Stimulated activated naive CD8-positive, alpha-beta T cell treated with anti-CD3 and anti-CD28 coated beads, Interleukin-15, Interleukin-2, amounts not matched to agents 100 ng/mL and 50 ng/mL, for 24 hours (primary cell): Measurements from ENCODE around the gene MBNL2.
A peak's percentile ranks its signal among the peaks of the same experiment; 100 is the strongest.

Experiments
- H3K27ac Mint-ChIP-seq: one replicate; pipeline ENCODE4 v1.8.0; 2021; ENCODE audit warnings: mild to moderate bottlenecking, mixed read lengths
- H3K27me3 Mint-ChIP-seq: one replicate; pipeline ENCODE4 v1.8.0; 2021; ENCODE audit warnings: mixed read lengths
- H3K36me3 Mint-ChIP-seq: one replicate; pipeline ENCODE4 v1.8.0; 2021; ENCODE audit warnings: low read depth, mixed read lengths
- H3K4me1 Mint-ChIP-seq: one replicate; pipeline ENCODE4 v1.8.0; 2021; ENCODE audit warnings: low read depth, mixed read lengths
- H3K4me3 Mint-ChIP-seq: one replicate; pipeline ENCODE4 v1.8.0; 2021; ENCODE audit warnings: mild to moderate bottlenecking, mixed read lengths
- H3K9me3 Mint-ChIP-seq: one replicate; pipeline ENCODE4 v1.8.0; 2021; ENCODE audit warnings: mixed read lengths

The MBNL2 gene

GRCh38 chr13:97275776-97276501, 53.8 kb downstream of the MBNL2 start:
- Mint-ChIP-seq H3K27me3 (no peaks in the 10 kb centered on the region), H3K36me3 (peaks cover 29% of the 10 kb centered on the region), H3K27ac (no peak overlapping the region), H3K4me3 (no peak overlapping the region), H3K4me1 (peaks cover 64% of the 10 kb centered on the region), H3K9me3 (no peaks in the 10 kb centered on the region)

- Mint-ChIP-seq H3K36me3 (peaks cover 29% of the 10 kb centered on the region), H3K4me1 (peaks cover 61% of the 10 kb centered on the region)
Measured at GRCh38 chr13:97276862-97277269, 54.7 kb downstream of the MBNL2 start.

GRCh38 chr13:97278435-97279411, 56.6 kb downstream of the MBNL2 start:
- Mint-ChIP-seq H3K36me3 (peaks cover 29% of the 10 kb centered on the region), H3K27ac (no peak overlapping the region), H3K9me3 (no peaks in the 10 kb centered on the region), H3K27me3 (no peaks in the 10 kb centered on the region), H3K4me3 (no peak overlapping the region), H3K4me1 (peaks cover 55% of the 10 kb centered on the region)

More at GRCh38 chr13:97276862-97277269, 54.7 kb downstream of the MBNL2 start:
- peak overlapping the region; percentile 15 for H3K27ac Mint-ChIP-seq
- H3K9me3 Mint-ChIP-seq, result no peaks in the 10 kb centered on the region
- H3K27me3 Mint-ChIP-seq, result no peaks in the 10 kb centered on the region
- no peak overlapping the region for H3K4me3 Mint-ChIP-seq

- peaks cover 50% of the 10 kb centered on the region for H3K4me1 Mint-ChIP-seq
Measured at GRCh38 chr13:97279913-97280312, 57.8 kb downstream of the MBNL2 start.

GRCh38 chr13:97280478-97280877, 58.3 kb downstream of the MBNL2 start:
- Mint-ChIP-seq H3K27me3 (no peaks in the 10 kb centered on the region), H3K9me3 (no peaks in the 10 kb centered on the region)

More at GRCh38 chr13:97279913-97280312, 57.8 kb downstream of the MBNL2 start:
- H3K27ac Mint-ChIP-seq, result no peak overlapping the region
- H3K9me3 Mint-ChIP-seq, result no peaks in the 10 kb centered on the region
- H3K27me3 Mint-ChIP-seq, result no peaks in the 10 kb centered on the region
- H3K36me3 Mint-ChIP-seq, result peaks cover 23% of the 10 kb centered on the region
- no peak overlapping the region for H3K4me3 Mint-ChIP-seq

GRCh38 chr13:97281028-97281427, 58.9 kb downstream of the MBNL2 start:
- peak overlapping the region; percentile 50 for H3K27ac Mint-ChIP-seq

More at GRCh38 chr13:97280478-97280877, 58.3 kb downstream of the MBNL2 start:
- peaks cover 18% of the 10 kb centered on the region for H3K36me3 Mint-ChIP-seq
- H3K27ac Mint-ChIP-seq, result peak overlapping the region; percentile 50
- no peak overlapping the region for H3K4me3 Mint-ChIP-seq
- peaks cover 48% of the 10 kb centered on the region for H3K4me1 Mint-ChIP-seq

GRCh38 chr13:97282705-97283104, 60.6 kb downstream of the MBNL2 start:
- H3K36me3 Mint-ChIP-seq, result peaks cover 8% of the 10 kb centered on the region
- H3K4me1 Mint-ChIP-seq, result peaks cover 36% of the 10 kb centered on the region
- no peaks in the 10 kb centered on the region for H3K27me3 Mint-ChIP-seq
- no peak overlapping the region for H3K27ac Mint-ChIP-seq
- H3K4me3 Mint-ChIP-seq, result no peak overlapping the region
- H3K9me3 Mint-ChIP-seq, result no peaks in the 10 kb centered on the region

More at GRCh38 chr13:97281028-97281427, 58.9 kb downstream of the MBNL2 start:
- Mint-ChIP-seq H3K9me3 (no peaks in the 10 kb centered on the region), H3K4me3 (no peak overlapping the region), H3K36me3 (peaks cover 17% of the 10 kb centered on the region), H3K4me1 (peaks cover 43% of the 10 kb centered on the region), H3K27me3 (no peaks in the 10 kb centered on the region)

GRCh38 chr13:97283888-97284287, 61.8 kb downstream of the MBNL2 start:
- no peak overlapping the region for H3K27ac Mint-ChIP-seq
- no peaks in the 10 kb centered on the region for H3K27me3 Mint-ChIP-seq
- no peaks in the 10 kb centered on the region for H3K9me3 Mint-ChIP-seq
- peaks cover 8% of the 10 kb centered on the region for H3K36me3 Mint-ChIP-seq
- no peak overlapping the region for H3K4me3 Mint-ChIP-seq
- peaks cover 40% of the 10 kb centered on the region for H3K4me1 Mint-ChIP-seq

GRCh38 chr13:97284558-97284957, 62.4 kb downstream of the MBNL2 start:
- peaks cover 37% of the 10 kb centered on the region for H3K4me1 Mint-ChIP-seq
- no peaks in the 10 kb centered on the region for H3K27me3 Mint-ChIP-seq
- no peaks in the 10 kb centered on the region for H3K9me3 Mint-ChIP-seq

GRCh38 chr13:97285221-97285955, 63.3 kb downstream of the MBNL2 start:
- no peaks in the 10 kb centered on the region for H3K27me3 Mint-ChIP-seq
- peaks cover 8% of the 10 kb centered on the region for H3K36me3 Mint-ChIP-seq
- H3K4me1 Mint-ChIP-seq, result peaks cover 36% of the 10 kb centered on the region
- no peak overlapping the region for H3K27ac Mint-ChIP-seq
- no peak overlapping the region for H3K4me3 Mint-ChIP-seq
- H3K9me3 Mint-ChIP-seq, result no peaks in the 10 kb centered on the region

More at GRCh38 chr13:97284558-97284957, 62.4 kb downstream of the MBNL2 start:
- Mint-ChIP-seq H3K36me3 (peaks cover 8% of the 10 kb centered on the region), H3K27ac (no peak overlapping the region), H3K4me3 (no peak overlapping the region)

GRCh38 chr13:97286317-97287046, 64.3 kb downstream of the MBNL2 start:
- peaks cover 38% of the 10 kb centered on the region for H3K4me1 Mint-ChIP-seq
- H3K4me3 Mint-ChIP-seq, result no peak overlapping the region
- no peak overlapping the region for H3K27ac Mint-ChIP-seq
- peaks cover 12% of the 10 kb centered on the region for H3K36me3 Mint-ChIP-seq
- no peaks in the 10 kb centered on the region for H3K9me3 Mint-ChIP-seq
- no peaks in the 10 kb centered on the region for H3K27me3 Mint-ChIP-seq

- H3K27me3 Mint-ChIP-seq, result no peaks in the 10 kb centered on the region
Measured at GRCh38 chr13:97287047-97287383, 64.9 kb downstream of the MBNL2 start.

GRCh38 chr13:97288486-97288900, 66.4 kb downstream of the MBNL2 start:
- Mint-ChIP-seq H3K9me3 (no peaks in the 10 kb centered on the region), H3K36me3 (peaks cover 12% of the 10 kb centered on the region), H3K4me3 (no peak overlapping the region), H3K4me1 (peaks cover 39% of the 10 kb centered on the region), H3K27me3 (no peaks in the 10 kb centered on the region), H3K27ac (peak overlapping the region; percentile 18)

More at GRCh38 chr13:97287047-97287383, 64.9 kb downstream of the MBNL2 start:
- Mint-ChIP-seq H3K36me3 (peaks cover 12% of the 10 kb centered on the region), H3K27ac (no peak overlapping the region), H3K4me3 (no peak overlapping the region), H3K9me3 (no peaks in the 10 kb centered on the region), H3K4me1 (peaks cover 38% of the 10 kb centered on the region)
